GM12878 (cell line): ENCODE results near the gene PLCB4. TPM values are rescaled to one million over a fixed set of nuclear protein-coding genes. Genes with fewer than 3 reads are reported as not detected.

Source experiments
- ATAC-seq: fragments of 200-7000 bp; cut with Tn5 transposase; 3 replicates; pipeline ENCODE4 v1.9.1; 2020; ENCODE audit warnings: mild to moderate bottlenecking, moderate library complexity
- BruUV-seq: library from RNA; stranded (reverse); fragments of 400-500 nt; replicated peaks from 2 replicates; lab custom pipeline; 2021; lab: Mats Ljungman, UMichigan
- CTCF ChIA-PET: fragments of 300-600 bp; sonication (Branson Sonifier 250); formaldehyde crosslinking; extraction: SDS; loops from one replicate; lab custom pipeline; 2021; ENCODE audit warnings: inconsistent platforms; lab: Yijun Ruan, JAX
- POLR2A ChIA-PET: fragments of 350-600 bp; formaldehyde crosslinking; extraction: SDS; loops from one replicate; lab custom pipeline; 2021; ENCODE audit warnings: inconsistent platforms; lab: Charles Lee
- RAD21 ChIA-PET: fragments of 300-600 bp; sonication (Branson Sonifier 250); formaldehyde crosslinking; loops from one replicate; lab custom pipeline; 2023; ENCODE audit warnings: antibody characterized with exemption; ENCODE audit not compliant: unreplicated experiment; lab: Charles Lee
- SMC1A ChIA-PET: fragments of 300-600 bp; sonication (Branson Sonifier 250); formaldehyde crosslinking; loops from one replicate; lab custom pipeline; 2023; ENCODE audit not compliant: unreplicated experiment, uncharacterized antibody; lab: Charles Lee
- DNase-seq: peaks from one replicate; pipeline ENCODE4 v3.0.0-alpha.2; 2011; ENCODE audit warnings: low read depth, low spot score
- FAIRE-seq: peaks from 3 replicates; lab custom pipeline; 2011; peaks lifted over from hg19 to GRCh38; lab: Jason Lieb, UNC
- H2AFZ ChIP-seq: 2 replicates; pipeline ENCODE4 v1.6.0; 2011; ENCODE audit warnings: low read depth, low read length, control low read depth; ENCODE audit not compliant: control insufficient read depth
- H3K27ac ChIP-seq: 2 replicates; pipeline ENCODE4 v1.5.1; 2011; ENCODE audit warnings: control low read depth; ENCODE audit not compliant: control insufficient read depth, insufficient read depth
- H3K27me3 ChIP-seq, 2 experiments: replicated peaks in 1 of 2; 2 replicates each; pipeline versions ENCODE4 v1.6.0 to v1.6.1; 2011; ENCODE audit warnings: low read length in 1 of 2; ENCODE audit not compliant: control insufficient read depth in 2 of 2, insufficient read depth in 2 of 2
- H3K36me3 ChIP-seq, 2 experiments: 2 replicates each; pipeline ENCODE4 v1.5.1; 2011; ENCODE audit warnings: low read length in 1 of 2; ENCODE audit not compliant: control insufficient read depth in 2 of 2, insufficient read depth in 2 of 2
- H3K4me1 ChIP-seq: 2 replicates; pipeline ENCODE4 v1.6.1; 2011; ENCODE audit warnings: mild to moderate bottlenecking, low read length, moderate library complexity, mixed read lengths; ENCODE audit not compliant: control insufficient read depth, insufficient read depth
- H3K4me2 ChIP-seq: 2 replicates; pipeline ENCODE4 v1.6.0; 2011; ENCODE audit warnings: control low read depth; ENCODE audit not compliant: control insufficient read depth, insufficient read depth
- H3K4me3 ChIP-seq: fragments of 200-600 bp; sonication (generic); 2 replicates; pipeline ENCODE4 v1.5.1; 2016
- H3K79me2 ChIP-seq: 2 replicates; pipeline ENCODE4 v1.6.0; 2011; ENCODE audit warnings: low read length; ENCODE audit not compliant: control insufficient read depth, insufficient read depth
- H3K9ac ChIP-seq: 2 replicates; pipeline ENCODE4 v1.8.0; 2011; ENCODE audit warnings: low read length, control low read depth, mixed read lengths; ENCODE audit not compliant: control insufficient read depth, insufficient read depth
- H3K9me3 ChIP-seq: replicated peaks from 3 replicates; pipeline ENCODE4 v1.5.1; 2011; ENCODE audit warnings: mild to moderate bottlenecking, low read length; ENCODE audit not compliant: control insufficient read depth, insufficient read depth
- H4K20me1 ChIP-seq: 2 replicates; pipeline ENCODE4 v1.6.0; 2011; ENCODE audit not compliant: control insufficient read depth, insufficient read depth
- E2F8 ChIP-seq: fragments of 450-650 bp; IDR thresholded peaks from 2 replicates; pipeline ENCODE4 v1.6.1; 2018; ENCODE audit warnings: mild to moderate bottlenecking, low read depth, moderate library complexity; ENCODE audit not compliant: partially characterized antibody
- HDAC6 ChIP-seq: fragments of 200-600 bp; sonication (generic); IDR thresholded peaks from one replicate; pipeline ENCODE4 v1.8.0; 2017; ENCODE audit warnings: antibody characterized with exemption; ENCODE audit not compliant: unreplicated experiment
- HSF1 ChIP-seq: fragments of 150-350 bp; IDR thresholded peaks from 2 replicates; pipeline ENCODE4 v1.6.1; 2014; ENCODE audit warnings: mild to moderate bottlenecking, low read depth, low read length
- NR2C2 ChIP-seq: IDR thresholded peaks from 2 replicates; pipeline ENCODE4 v1.6.1; 2011; ENCODE audit warnings: borderline replicate concordance, low read depth; ENCODE audit not compliant: control insufficient read depth, insufficient read length
- RAD51 ChIP-seq: fragments of 450-650 bp; IDR thresholded peaks from 2 replicates; pipeline ENCODE4 v1.6.1; 2016; ENCODE audit warnings: moderate library complexity, mild to moderate bottlenecking, inconsistent platforms
- ZSCAN29 ChIP-seq: fragments of 450-650 bp; IDR thresholded peaks from 2 replicates; pipeline ENCODE4 v1.6.1; 2017; ENCODE audit warnings: mild to moderate bottlenecking, moderate library complexity
- WGBS: methylation state at CpG from one replicate; pipeline ENCODE4 v1.1.6; 2016; ENCODE audit warnings: low lambda C conversion rate; ENCODE audit not compliant: insufficient replicate concordance, insufficient coverage; ENCODE audit errors: missing lambda C conversion rate; 5-methylcytosine and 5-hydroxymethylcytosine counted together
- in situ Hi-C: fragments of 300-500 bp; cut with MboI; formaldehyde crosslinking; loops from 9 replicates; pipeline ENCODE4 v1.14.3; 2018; ENCODE audit warnings: mixed read lengths
- intact Hi-C: fragments of 100-400 bp; cut with micrococcal nuclease; formaldehyde crosslinking; loops from one replicate; pipeline ENCODE4 v1.14.2; 2022; ENCODE audit not compliant: unreplicated experiment
- polyA plus RNA-seq, 11 experiments: library from polyadenylated mRNA; depleted of rRNA in 4 of 11; unstranded in 6 of 11; stranded (reverse) in 5 of 11; fragments of >200 nt; fragmentation: Nextera tagmentation in 4 of 11; fragmentation: Illumina TruSeq in 1 of 11; extraction: Ambion mirVana in 4 of 11; extraction: Trizol in 1 of 11; gene quantifications; 1 replicate in 1 of 11; 2 replicates in 10 of 11; pipeline versions ENCODE4 v1.2.1 to v1.2.3, GENCODE V29; 2011 to 2016; ENCODE audit warnings: inconsistent platforms in 2 of 11, missing spikeins in 2 of 11, low read depth in 1 of 11
- total RNA-seq, 4 experiments: library from RNA; depleted of rRNA in 3 of 4; stranded (reverse); fragments of >200 nt in 3 of 4; fragmentation: Illumina TruSeq in 1 of 4; extraction: Trizol in 1 of 4; gene quantifications; 2 replicates each; pipeline versions ENCODE4 v1.2.1 to v1.2.3, GENCODE V29; 2013 to 2021
- TF ChIP-seq, protein P1 (sequence below), 3 experiments: IDR thresholded peaks in 2 of 3; conservative IDR thresholded peaks in 1 of 3; 2 replicates each; pipeline ENCODE4 v1.5.1; 2011; ENCODE audit warnings: low read depth in 3 of 3, low read length in 3 of 3, mild to moderate bottlenecking in 3 of 3, control low read depth in 2 of 3, moderate library complexity in 2 of 3, inconsistent platforms in 1 of 3, mixed read lengths in 1 of 3; ENCODE audit not compliant: control insufficient read depth in 2 of 3, insufficient read depth in 1 of 3; ENCODE audit errors: extremely low read depth in 1 of 3

PLCB4 gene
- total and polyA plus RNA-seq, 10 of the 15 experiments (the other 5 are each of a cell fraction or from before 2014, with no cell fraction given) = not detected

DNA sequence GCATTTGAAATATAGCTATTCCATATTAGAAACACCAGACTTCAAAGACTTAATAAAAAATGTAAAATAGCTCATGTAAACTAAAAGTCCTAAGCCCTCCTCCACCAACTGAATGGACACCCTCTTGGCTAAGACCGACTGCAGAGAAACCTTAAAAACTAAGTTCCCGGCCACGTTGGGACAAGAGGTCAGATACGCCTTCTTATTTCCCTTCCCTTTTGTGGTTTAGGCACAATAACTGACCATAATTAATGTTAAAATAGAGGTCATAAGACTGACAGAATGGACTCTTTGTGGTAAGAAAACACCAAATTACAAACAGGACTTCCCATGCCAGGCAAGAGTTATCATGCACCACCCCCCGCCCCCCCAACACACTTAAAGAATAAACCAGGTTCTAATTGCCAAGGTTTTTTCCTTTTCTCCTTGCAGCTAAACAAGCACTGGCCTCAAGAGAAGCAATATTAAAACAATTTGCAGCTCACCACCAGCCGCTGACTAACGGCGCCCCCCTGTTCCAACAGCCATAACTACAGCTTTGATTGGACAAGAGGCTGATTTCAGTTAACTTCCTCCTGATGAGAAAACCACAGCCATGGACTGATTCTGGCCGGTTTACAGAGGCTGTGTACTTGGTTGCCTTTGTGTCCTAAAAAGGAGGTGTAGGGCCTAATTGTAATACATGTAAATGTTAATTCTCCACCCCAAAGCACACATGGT lies 434.8 kb downstream of the PLCB4 start:
- Histone ChIP-seq H3K4me3 (no peak overlapping the region), H2AFZ (no peak overlapping the region), H3K36me3 (no peaks in the 10 kb centered on the region), H3K9ac (no peak overlapping the region), H3K4me1 (peaks cover 32% of the 10 kb centered on the region), H3K27me3 (peaks cover 0 to 15% of the 10 kb centered on the region in 2 experiments; a peak in 3 of 4 replicates), H3K4me2 (no peak overlapping the region), H4K20me1 (no peaks in the 10 kb centered on the region), H3K27ac (no peak overlapping the region), H3K79me2 (no peaks in the 10 kb centered on the region; the same call in 1 of the 2 replicates), H3K9me3 (no peaks in the 10 kb centered on the region; the same call in 2 of the 3 replicates)
- 7% methylated on average over 9 of the region's 9 CpGs for WGBS
- no TSS peak for BruUV-seq
- ATAC-seq (no peak), FAIRE-seq (peak; percentile 35), DNase-seq (no peak)
- CTCF ChIA-PET = interaction anchor here (0.6 kb wide), 1 partner anchor 579 kb away, joined by 3 read pairs; no protein-coding TSS in a partner anchor
- TF ChIP-seq NR2C2 = no peak
- TF ChIP-seq E2F8 = no peak
- TF ChIP-seq ZSCAN29 = no peak
- TF ChIP-seq, protein P1, sequence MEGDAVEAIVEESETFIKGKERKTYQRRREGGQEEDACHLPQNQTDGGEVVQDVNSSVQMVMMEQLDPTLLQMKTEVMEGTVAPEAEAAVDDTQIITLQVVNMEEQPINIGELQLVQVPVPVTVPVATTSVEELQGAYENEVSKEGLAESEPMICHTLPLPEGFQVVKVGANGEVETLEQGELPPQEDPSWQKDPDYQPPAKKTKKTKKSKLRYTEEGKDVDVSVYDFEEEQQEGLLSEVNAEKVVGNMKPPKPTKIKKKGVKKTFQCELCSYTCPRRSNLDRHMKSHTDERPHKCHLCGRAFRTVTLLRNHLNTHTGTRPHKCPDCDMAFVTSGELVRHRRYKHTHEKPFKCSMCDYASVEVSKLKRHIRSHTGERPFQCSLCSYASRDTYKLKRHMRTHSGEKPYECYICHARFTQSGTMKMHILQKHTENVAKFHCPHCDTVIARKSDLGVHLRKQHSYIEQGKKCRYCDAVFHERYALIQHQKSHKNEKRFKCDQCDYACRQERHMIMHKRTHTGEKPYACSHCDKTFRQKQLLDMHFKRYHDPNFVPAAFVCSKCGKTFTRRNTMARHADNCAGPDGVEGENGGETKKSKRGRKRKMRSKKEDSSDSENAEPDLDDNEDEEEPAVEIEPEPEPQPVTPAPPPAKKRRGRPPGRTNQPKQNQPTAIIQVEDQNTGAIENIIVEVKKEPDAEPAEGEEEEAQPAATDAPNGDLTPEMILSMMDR (IDR thresholded peaks at IDR 0.05 in 2 of 3, conservative IDR thresholded peaks at IDR 0.05 in 1 of 3; ENCODE audit: control insufficient read depth in 2 of 3, extremely low read depth in 1 of 3, insufficient read depth in 1 of 3, low read depth in 3 of 3, low read length in 3 of 3) = peak in 2 of 3 experiments; percentile 3 to 26; a peak in 1 of 6 replicates
- no peak for TF ChIP-seq RAD51
- TF ChIP-seq HSF1 = no peak
- TF ChIP-seq HDAC6 = no peak
- SMC1A ChIA-PET = no interaction called here
- POLR2A ChIA-PET = no interaction called here
- intact Hi-C loops (no loop called here), in situ Hi-C loops (no loop called here)
- RAD21 ChIA-PET = no interaction called here
